ENCODE measurements around the gene GLS. TPM values are rescaled to one million over a fixed set of nuclear protein-coding genes. Genes with fewer than 3 reads are reported as not detected.

GLS gene
- total and polyA plus RNA-seq, 2 of the 13 experiments (the other 11 are each of a cell fraction or from before 2014, with no cell fraction given): 78.6 to 183 TPM

- TF ChIP-seq ZBED4 (CRISPR knock-in tag; IDR thresholded peaks at IDR 0.05; ENCODE audit: borderline replicate concordance): peak; percentile 52; the same call in 1 of the 2 replicates
- peak; percentile 45; the same call in 1 of the 2 replicates for TF ChIP-seq NKX3-1 (CRISPR knock-in tag; IDR thresholded peaks at IDR 0.05)
- TF ChIP-seq GRHL1 (CRISPR knock-in tag; conservative IDR thresholded peaks at IDR 0.05): no peak
- peak; percentile 50 for TF ChIP-seq GABPB1 (CRISPR knock-in tag; IDR thresholded peaks at IDR 0.05)
- TF ChIP-seq MBD4 (IDR thresholded peaks at IDR 0.05; ENCODE audit: borderline replicate concordance, low read length): no peak
- TF ChIP-seq EED (CRISPR knock-in tag; IDR thresholded peaks at IDR 0.05): peak; percentile 78
- TF ChIP-seq ZNF841 (CRISPR knock-in tag; IDR thresholded peaks at IDR 0.05; ENCODE audit: borderline replicate concordance): no peak
- no peak for TF ChIP-seq NFIC (IDR thresholded peaks at IDR 0.05; ENCODE audit: low read length)
- TF ChIP-seq ZNF674 (CRISPR knock-in tag; IDR thresholded peaks at IDR 0.05; ENCODE audit: low read depth): 0 out of 2 replicates have a peak, but pooled peaks have one; percentile 16
- TF ChIP-seq PRMT3 (CRISPR knock-in tag; IDR thresholded peaks at IDR 0.05; ENCODE audit: borderline replicate concordance, low read depth): no peak; the same call in 1 of the 2 replicates
- TF ChIP-seq POLR2AphosphoS5 (IDR thresholded peaks at IDR 0.05; ENCODE audit: low read depth, low read length): peak; percentile 99
- no peak for TF ChIP-seq HNRNPUL1 (IDR thresholded peaks at IDR 0.05; ENCODE audit: low read depth, low read length)
- TF ChIP-seq ATF3 (CRISPR knock-in tag; IDR thresholded peaks at IDR 0.05): peak; percentile 62
- 0 out of 2 replicates have a peak, but pooled peaks have one; percentile 28 for TF ChIP-seq SRF (IDR thresholded peaks at IDR 0.05; ENCODE audit: low read depth, low read length)
- no peak for TF ChIP-seq HMG20A (CRISPR knock-in tag; IDR thresholded peaks at IDR 0.05; ENCODE audit: borderline replicate concordance)
- TF ChIP-seq ZBTB4 (CRISPR knock-in tag; IDR thresholded peaks at IDR 0.05; ENCODE audit: borderline replicate concordance): peak; percentile 57; the same call in 1 of the 2 replicates
Observed at GRCh38 chr2:190880378-190881083, at the start of gene GLS (continued).

Measured in HepG2 (cell line).